Measurements from ENCODE around the gene MRPS21.

MRPS21 gene

DNA sequence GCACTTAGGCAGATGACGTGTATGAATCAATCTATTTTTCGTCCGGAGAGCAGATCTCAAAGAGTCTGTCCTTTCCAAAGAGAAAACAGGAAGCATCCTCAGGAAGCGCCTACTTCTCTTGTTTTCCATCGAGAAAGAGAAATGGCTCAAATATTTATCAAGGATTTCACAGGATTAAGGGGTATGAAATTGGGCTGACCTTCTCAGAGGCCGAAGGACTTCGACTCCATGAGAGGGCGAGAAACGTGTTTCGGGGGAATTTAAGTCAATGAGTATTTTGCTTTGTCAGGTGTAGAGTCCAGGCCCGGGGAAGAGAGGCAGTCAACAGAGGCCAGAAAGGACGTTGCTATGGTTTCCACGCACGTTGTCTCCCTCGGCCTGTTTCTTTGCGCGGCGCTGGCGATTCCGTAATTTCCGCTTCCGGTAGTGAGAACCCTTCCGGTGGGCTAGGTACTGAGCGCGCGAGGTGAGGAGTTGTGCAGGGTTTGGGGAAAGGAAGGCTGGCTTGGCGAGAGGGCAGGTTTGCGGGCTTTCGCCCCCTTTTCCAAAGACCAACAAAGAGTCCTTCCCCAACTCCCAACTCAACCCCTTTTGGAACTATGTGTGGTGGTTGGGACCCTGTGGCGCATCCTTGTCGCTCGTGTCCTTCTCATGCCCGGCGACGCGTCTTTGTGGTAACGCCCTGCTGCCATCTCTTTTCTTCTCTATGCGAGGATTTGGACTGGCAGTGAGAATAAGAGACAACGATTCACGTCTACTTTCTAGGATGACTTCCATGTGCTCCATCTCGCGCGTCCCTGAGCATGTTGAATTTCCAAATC lies at the start of gene MRPS21:
TSS of gene MRPS21 (plus strand) at position 429 of the 821 bp plus-strand sequence. CDS start 506 bp downstream, outside the sequence.
- Histone ChIP-seq H3K27ac (ENCODE audit: low read depth, low read length) (peak within 1 kb of the TSS; percentile 36), H3K27me3 (ENCODE audit: control insufficient read depth in 1 of 2, insufficient read depth in 2 of 2, low read length in 2 of 2) (no peaks in the 10 kb centered on the region), H3K36me3 (ENCODE audit: insufficient read depth, low read length) (peaks cover 21% of the 10 kb centered on the region), H3K4me1 (ENCODE audit: insufficient read depth, low read length) (peaks cover 11% of the 10 kb centered on the region), H3K9me3 (ENCODE audit: low read length) (no peaks in the 10 kb centered on the region), H3K4me3 (ENCODE audit: low read depth in 1 of 2, low read length in 2 of 2) (peak within 1 kb of the TSS; percentile 53 to 71), H3K9ac (ENCODE audit: low read length) (peak within 1 kb of the TSS; percentile 53)

DNA sequence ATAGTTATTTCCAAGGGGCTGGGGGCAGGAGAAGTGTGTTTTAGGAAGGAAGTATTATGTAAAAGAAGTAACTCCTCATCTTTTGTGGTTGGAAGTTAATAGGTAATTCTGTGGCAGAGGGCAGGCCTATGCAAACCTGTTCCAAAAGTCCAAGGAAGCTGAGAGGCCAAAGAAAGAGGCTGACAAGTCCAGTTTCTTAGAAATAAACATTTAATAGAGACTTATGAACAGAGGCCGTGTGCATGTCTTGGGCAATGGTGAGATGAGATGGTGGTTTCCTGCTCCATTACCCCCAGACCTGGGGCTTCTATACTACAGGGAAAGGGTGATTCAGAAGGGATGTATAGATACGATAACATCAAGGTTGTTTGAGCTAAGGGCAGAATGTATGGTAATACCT lies 43.7 kb upstream of the MRPS21 start:
- H3K27me3 ChIP-seq (ENCODE audit: control insufficient read depth in 1 of 2, insufficient read depth in 2 of 2, low read length in 2 of 2), result no peaks in the 10 kb centered on the region
- H3K36me3 ChIP-seq (ENCODE audit: insufficient read depth, low read length), result no peaks in the 10 kb centered on the region
- no peak overlapping the region for H3K4me3 ChIP-seq (ENCODE audit: low read depth in 1 of 2, low read length in 2 of 2)
- H3K9ac ChIP-seq (ENCODE audit: low read length), result no peak overlapping the region
- H3K4me1 ChIP-seq (ENCODE audit: insufficient read depth, low read length), result no peaks in the 10 kb centered on the region
- no peak overlapping the region for H3K27ac ChIP-seq (ENCODE audit: low read depth, low read length)
- no peaks in the 10 kb centered on the region for H3K9me3 ChIP-seq (ENCODE audit: low read length)

DNA sequence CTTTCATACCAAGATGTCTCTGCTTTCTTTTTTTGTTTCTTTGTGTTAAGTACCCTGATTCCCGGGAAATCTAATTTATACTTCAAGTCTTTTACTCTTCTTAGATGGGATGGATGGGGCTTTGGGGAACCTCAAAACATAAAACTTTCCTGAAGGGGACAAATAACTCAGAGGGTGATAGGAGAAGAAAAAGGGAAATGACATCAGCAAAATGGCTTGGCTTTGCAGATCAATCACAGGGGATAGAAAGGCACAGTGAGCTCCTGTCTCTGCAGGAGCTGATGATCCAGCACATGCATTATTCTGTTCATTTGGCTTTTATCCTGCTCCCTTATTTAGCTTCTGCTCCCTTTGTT lies 37.5 kb upstream of the MRPS21 start:
- Histone ChIP-seq H3K4me1 (ENCODE audit: insufficient read depth, low read length) (peaks cover 28% of the 10 kb centered on the region), H3K9me3 (ENCODE audit: low read length) (no peaks in the 10 kb centered on the region), H3K9ac (ENCODE audit: low read length) (peak overlapping the region; percentile 45), H3K36me3 (ENCODE audit: insufficient read depth, low read length) (no peaks in the 10 kb centered on the region), H3K27ac (ENCODE audit: low read depth, low read length) (peak overlapping the region; percentile 73), H3K4me3 (ENCODE audit: low read depth in 1 of 2, low read length in 2 of 2) (peak overlapping the region in 1 of 2 donors; percentile 55), H3K27me3 (ENCODE audit: control insufficient read depth in 1 of 2, insufficient read depth in 2 of 2, low read length in 2 of 2) (no peaks in the 10 kb centered on the region)

DNA sequence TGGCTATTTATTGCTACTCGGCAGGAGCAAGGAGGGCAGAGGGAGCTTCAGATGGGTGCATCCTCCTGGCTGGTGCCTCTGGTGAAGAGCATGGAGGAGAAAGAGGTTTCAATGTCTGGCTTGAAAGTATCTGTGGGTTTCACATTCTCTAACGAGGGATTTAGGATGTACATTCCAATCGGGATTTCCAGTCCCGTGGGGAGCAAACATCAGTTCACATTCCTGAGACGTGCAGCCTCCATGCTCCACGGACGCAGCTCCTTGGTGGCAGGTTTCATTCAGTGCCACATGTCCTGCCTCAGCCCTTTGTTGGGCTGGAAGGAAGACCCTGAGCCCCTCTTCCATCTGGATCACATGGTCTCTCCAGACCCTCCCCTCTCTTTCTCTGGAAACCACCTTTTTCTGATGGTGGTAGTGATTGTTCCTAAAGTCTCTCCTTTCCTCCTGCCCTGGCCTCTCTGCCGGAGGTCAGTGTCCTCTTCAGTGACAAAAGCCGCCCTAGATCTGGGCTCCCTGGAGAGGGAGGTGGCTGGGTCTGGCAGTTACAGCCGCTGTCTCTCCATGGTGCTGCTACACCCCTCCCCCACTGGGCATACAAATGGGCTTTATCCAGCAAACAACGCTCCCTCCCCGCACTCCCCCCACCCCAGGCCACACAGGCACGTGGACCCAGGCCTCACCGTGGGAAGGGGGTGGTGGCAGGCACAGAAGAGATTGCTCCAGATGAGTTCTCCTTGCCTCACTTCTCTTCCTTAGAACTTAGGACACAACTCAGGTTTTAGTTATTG lies 36.9 kb upstream of the MRPS21 start:
- H3K9me3 ChIP-seq (ENCODE audit: low read length), result no peaks in the 10 kb centered on the region
- H3K27ac ChIP-seq (ENCODE audit: low read depth, low read length), result peak overlapping the region; percentile 73
- H3K27me3 ChIP-seq (ENCODE audit: control insufficient read depth in 1 of 2, insufficient read depth in 2 of 2, low read length in 2 of 2), result no peaks in the 10 kb centered on the region
- H3K36me3 ChIP-seq (ENCODE audit: insufficient read depth, low read length), result no peaks in the 10 kb centered on the region
- peak overlapping the region; percentile 28 for H3K9ac ChIP-seq (ENCODE audit: low read length)
- H3K4me1 ChIP-seq (ENCODE audit: insufficient read depth, low read length), result peaks cover 28% of the 10 kb centered on the region
- H3K4me3 ChIP-seq (ENCODE audit: low read depth in 1 of 2, low read length in 2 of 2), result peak overlapping the region in 1 of 2 donors; percentile 55

DNA sequence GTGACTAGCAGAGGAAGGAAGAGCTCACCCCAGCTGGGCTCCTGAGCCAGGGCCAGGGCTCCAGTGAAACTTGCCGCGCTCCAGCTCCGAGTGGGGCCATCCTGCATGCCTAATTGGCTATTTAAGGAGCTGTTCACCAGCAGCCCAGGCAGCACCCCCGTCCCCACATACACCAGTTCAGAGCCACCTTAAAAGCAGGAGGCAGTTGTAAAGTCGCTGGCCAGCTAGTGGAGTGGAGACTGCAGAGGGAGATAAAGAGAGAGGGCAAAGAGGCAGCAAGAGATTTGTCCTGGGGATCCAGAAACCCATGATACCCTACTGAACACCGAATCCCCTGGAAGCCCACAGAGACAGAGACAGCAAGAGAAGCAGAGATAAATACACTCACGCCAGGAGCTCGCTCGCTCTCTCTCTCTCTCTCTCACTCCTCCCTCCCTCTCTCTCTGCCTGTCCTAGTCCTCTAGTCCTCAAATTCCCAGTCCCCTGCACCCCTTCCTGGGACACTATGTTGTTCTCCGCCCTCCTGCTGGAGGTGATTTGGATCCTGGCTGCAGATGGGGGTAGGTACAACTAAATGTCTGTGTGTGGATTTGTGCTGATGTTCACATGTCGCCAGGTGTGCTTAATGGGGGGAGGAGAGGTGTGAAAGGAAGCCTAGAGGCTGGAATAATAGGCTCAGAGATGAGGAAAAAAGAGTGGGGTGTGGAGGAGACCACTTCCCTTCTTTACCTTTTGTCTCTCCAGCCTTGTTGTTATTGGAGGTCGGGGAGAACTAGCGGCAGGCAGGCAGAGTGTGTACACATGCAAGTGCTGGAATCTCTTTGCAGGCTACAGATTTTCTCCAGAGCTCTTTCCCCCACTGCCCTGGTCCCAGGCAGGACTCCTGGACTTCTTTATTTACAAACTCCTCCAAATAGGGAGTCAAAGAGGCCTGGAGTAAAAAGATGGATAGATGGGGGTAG lies 35.8 kb upstream of the MRPS21 start, which contains the start of gene CA14:
TSS of gene CA14 (plus strand) at position 151 of the 962 bp plus-strand sequence. CDS start at position 506, 355 bp downstream.
- H3K4me1 ChIP-seq (ENCODE audit: insufficient read depth, low read length), result peaks cover 28% of the 10 kb centered on the region
- H3K27me3 ChIP-seq (ENCODE audit: control insufficient read depth in 1 of 2, insufficient read depth in 2 of 2, low read length in 2 of 2), result no peaks in the 10 kb centered on the region
- no peaks in the 10 kb centered on the region for H3K9me3 ChIP-seq (ENCODE audit: low read length)
- H3K36me3 ChIP-seq (ENCODE audit: insufficient read depth, low read length), result no peaks in the 10 kb centered on the region
- H3K4me3 ChIP-seq (ENCODE audit: low read depth in 1 of 2, low read length in 2 of 2), result peak within 1 kb of the TSS in 1 of 2 donors; percentile 55
- peak within 1 kb of the TSS; percentile 28 for H3K9ac ChIP-seq (ENCODE audit: low read length)
- H3K27ac ChIP-seq (ENCODE audit: low read depth, low read length), result peak within 1 kb of the TSS; percentile 73

DNA sequence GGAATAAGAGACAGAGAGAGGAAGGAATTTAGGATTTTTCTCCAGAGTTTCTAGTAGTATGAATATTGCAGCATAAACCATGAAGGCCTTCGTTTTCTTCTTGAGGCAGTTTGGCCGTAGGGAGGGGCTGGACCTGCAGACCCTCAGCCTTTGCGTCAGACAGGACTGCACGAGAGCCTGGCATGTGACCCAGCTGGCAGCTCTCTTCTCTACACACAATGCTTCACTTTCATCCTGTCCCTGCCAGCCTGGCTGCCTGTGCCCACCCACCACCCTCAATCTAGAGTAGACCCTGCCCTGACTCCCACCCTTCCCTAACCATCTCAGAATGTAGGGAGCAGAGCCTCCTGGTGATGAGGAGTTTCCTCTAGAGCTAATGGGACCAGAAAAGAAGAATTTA lies 34.4 kb upstream of the MRPS21 start:
- Histone ChIP-seq H3K9ac (ENCODE audit: low read length) (no peak overlapping the region), H3K27ac (ENCODE audit: low read depth, low read length) (peak overlapping the region; percentile 73)

DNA sequence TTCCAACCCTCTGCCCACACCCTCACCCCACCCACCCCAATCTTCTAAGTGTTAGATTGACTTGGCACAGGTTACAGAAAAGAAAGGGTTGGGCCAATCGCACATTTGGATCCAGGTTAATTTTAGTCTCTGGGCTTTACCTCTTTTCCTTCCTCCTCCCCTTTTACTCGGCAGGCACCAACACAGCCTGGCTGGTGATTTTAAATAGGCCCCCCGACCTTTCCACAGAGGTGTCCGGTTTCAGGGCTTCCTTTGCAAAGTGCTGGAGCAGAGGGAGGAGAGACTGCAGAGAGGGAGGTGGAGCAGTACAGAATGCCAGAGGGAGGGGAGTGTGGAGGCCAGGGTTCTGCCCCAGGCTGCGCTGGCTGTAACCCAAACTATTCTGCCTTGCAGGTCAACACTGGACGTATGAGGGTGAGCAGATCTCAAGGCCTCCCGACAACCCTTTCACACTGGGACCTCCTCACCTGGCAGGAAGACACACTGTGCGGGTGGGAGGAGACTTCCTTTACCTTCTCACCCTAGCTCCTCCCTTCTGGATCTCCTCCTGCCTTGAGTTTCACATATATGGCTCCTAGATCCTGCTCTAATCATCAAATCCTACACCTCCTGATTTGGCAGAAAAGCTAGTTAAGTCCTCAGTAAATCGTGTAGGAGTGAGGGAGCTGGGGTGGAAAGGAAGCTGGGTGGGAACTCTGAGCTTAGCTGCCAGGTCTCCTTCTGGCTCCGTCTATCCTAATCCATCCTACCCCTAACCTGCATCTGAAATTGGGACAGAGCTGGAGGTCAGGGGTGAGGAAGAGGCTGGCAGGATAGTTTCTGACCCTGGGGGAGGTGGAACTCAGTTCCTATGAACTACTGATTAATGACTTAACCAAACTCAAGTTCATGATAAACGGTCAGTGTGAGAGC lies 33.6 kb upstream of the MRPS21 start:
- H3K27ac ChIP-seq (ENCODE audit: low read depth, low read length), result no peak overlapping the region
- H3K36me3 ChIP-seq (ENCODE audit: insufficient read depth, low read length), result peaks cover 6% of the 10 kb centered on the region

More for the DNA sequence above, 34.4 kb upstream of the MRPS21 start:
- Histone ChIP-seq H3K4me1 (ENCODE audit: insufficient read depth, low read length) (peaks cover 28% of the 10 kb centered on the region), H3K27me3 (ENCODE audit: control insufficient read depth in 1 of 2, insufficient read depth in 2 of 2, low read length in 2 of 2) (no peaks in the 10 kb centered on the region), H3K4me3 (ENCODE audit: low read depth in 1 of 2, low read length in 2 of 2) (no peak overlapping the region), H3K36me3 (ENCODE audit: insufficient read depth, low read length) (no peaks in the 10 kb centered on the region), H3K9me3 (ENCODE audit: low read length) (no peaks in the 10 kb centered on the region)

DNA sequence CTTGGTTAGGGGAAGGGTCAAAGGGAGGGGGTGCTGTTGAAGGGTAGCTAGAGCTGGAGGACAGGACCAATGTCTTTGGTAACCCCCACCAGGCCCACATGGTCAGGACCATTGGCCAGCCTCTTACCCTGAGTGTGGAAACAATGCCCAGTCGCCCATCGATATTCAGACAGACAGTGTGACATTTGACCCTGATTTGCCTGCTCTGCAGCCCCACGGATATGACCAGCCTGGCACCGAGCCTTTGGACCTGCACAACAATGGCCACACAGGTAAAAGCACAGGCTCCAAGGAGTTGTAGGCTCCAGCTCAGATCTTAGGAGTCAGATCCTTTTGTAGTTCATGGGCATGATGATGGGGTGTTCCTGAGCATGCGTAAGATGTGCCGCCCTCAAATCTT lies 32.3 kb upstream of the MRPS21 start:
- no peaks in the 10 kb centered on the region for H3K9me3 ChIP-seq (ENCODE audit: low read length)
- peaks cover 19% of the 10 kb centered on the region for H3K4me1 ChIP-seq (ENCODE audit: insufficient read depth, low read length)
- no peak overlapping the region for H3K9ac ChIP-seq (ENCODE audit: low read length)
- no peak overlapping the region for H3K4me3 ChIP-seq (ENCODE audit: low read depth in 1 of 2, low read length in 2 of 2)
- H3K36me3 ChIP-seq (ENCODE audit: insufficient read depth, low read length), result peaks cover 20% of the 10 kb centered on the region
- no peaks in the 10 kb centered on the region for H3K27me3 ChIP-seq (ENCODE audit: control insufficient read depth in 1 of 2, insufficient read depth in 2 of 2, low read length in 2 of 2)
- no peak overlapping the region for H3K27ac ChIP-seq (ENCODE audit: low read depth, low read length)

More for the DNA sequence above, 33.6 kb upstream of the MRPS21 start:
- H3K9me3 ChIP-seq (ENCODE audit: low read length), result no peaks in the 10 kb centered on the region
- H3K4me3 ChIP-seq (ENCODE audit: low read depth in 1 of 2, low read length in 2 of 2), result no peak overlapping the region
- H3K4me1 ChIP-seq (ENCODE audit: insufficient read depth, low read length), result peaks cover 28% of the 10 kb centered on the region
- H3K9ac ChIP-seq (ENCODE audit: low read length), result no peak overlapping the region
- H3K27me3 ChIP-seq (ENCODE audit: control insufficient read depth in 1 of 2, insufficient read depth in 2 of 2, low read length in 2 of 2), result no peaks in the 10 kb centered on the region

DNA sequence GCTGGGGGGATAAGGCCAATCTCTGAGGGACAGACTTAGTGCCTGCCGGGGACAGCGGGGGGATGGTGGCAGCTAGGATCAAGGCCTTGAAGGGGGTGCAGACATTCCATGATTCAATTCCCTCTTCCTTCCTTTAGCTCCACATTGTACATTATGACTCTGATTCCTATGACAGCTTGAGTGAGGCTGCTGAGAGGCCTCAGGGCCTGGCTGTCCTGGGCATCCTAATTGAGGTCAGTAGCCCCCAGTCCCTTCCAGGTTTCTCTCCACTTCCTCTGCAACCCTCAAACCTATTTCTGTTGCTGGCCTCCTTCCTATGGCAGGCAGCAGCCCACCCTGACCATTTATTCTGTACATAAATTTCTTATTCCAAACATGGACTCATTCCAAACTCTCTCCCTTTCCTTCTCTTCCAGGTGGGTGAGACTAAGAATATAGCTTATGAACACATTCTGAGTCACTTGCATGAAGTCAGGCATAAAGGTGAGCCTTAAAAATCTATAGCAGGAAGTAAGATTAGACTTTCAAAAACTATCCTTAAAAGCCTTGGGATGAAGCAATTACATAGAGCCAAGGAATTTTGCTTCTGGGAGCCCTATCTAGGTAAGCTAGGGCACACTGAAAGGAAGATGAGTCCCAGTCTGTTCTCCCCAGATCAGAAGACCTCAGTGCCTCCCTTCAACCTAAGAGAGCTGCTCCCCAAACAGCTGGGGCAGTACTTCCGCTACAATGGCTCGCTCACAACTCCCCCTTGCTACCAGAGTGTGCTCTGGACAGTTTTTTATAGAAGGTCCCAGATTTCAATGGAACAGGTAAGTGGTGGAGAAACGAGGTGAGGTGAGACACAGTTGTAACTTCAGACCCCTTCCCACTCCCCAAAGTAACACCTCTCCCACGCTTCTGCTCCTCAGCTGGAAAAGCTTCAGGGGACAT lies 31.0 kb upstream of the MRPS21 start:
- Histone ChIP-seq H3K4me3 (ENCODE audit: low read depth in 1 of 2, low read length in 2 of 2) (no peak overlapping the region), H3K27ac (ENCODE audit: low read depth, low read length) (no peak overlapping the region), H3K4me1 (ENCODE audit: insufficient read depth, low read length) (peaks cover 20% of the 10 kb centered on the region), H3K36me3 (ENCODE audit: insufficient read depth, low read length) (peaks cover 30% of the 10 kb centered on the region), H3K9me3 (ENCODE audit: low read length) (no peaks in the 10 kb centered on the region), H3K9ac (ENCODE audit: low read length) (no peak overlapping the region), H3K27me3 (ENCODE audit: control insufficient read depth in 1 of 2, insufficient read depth in 2 of 2, low read length in 2 of 2) (no peaks in the 10 kb centered on the region)

Data from muscle layer of colon (tissue), 2 donors.